LNCAP (cell line): Measurements from ENCODE around the gene CDK2.
A peak's percentile ranks its signal among the peaks of the same experiment; 100 is the strongest.

Experiments
- TF ChIP-seq, protein P1 (sequence below): fragments of 450-650 bp; IDR thresholded peaks from 2 replicates; pipeline ENCODE4 v1.5.1; 2017; ENCODE audit warnings: mild to moderate bottlenecking

CDK2 gene

GRCh38 chr12:55929306-55929791 lies 37.3 kb upstream of the CDK2 start:
- TF ChIP-seq, protein P1, sequence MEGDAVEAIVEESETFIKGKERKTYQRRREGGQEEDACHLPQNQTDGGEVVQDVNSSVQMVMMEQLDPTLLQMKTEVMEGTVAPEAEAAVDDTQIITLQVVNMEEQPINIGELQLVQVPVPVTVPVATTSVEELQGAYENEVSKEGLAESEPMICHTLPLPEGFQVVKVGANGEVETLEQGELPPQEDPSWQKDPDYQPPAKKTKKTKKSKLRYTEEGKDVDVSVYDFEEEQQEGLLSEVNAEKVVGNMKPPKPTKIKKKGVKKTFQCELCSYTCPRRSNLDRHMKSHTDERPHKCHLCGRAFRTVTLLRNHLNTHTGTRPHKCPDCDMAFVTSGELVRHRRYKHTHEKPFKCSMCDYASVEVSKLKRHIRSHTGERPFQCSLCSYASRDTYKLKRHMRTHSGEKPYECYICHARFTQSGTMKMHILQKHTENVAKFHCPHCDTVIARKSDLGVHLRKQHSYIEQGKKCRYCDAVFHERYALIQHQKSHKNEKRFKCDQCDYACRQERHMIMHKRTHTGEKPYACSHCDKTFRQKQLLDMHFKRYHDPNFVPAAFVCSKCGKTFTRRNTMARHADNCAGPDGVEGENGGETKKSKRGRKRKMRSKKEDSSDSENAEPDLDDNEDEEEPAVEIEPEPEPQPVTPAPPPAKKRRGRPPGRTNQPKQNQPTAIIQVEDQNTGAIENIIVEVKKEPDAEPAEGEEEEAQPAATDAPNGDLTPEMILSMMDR, result no peak

- TF ChIP-seq, protein P1, result peak; percentile 61
Observed at GRCh38 chr12:55930771-55931316, 35.8 kb upstream of the CDK2 start, which contains the start of gene DGKA. Gene DGKA (plus strand): TSS chr12:55931162. CDS start chr12:55936504, 5,342 bp downstream.

DNA sequence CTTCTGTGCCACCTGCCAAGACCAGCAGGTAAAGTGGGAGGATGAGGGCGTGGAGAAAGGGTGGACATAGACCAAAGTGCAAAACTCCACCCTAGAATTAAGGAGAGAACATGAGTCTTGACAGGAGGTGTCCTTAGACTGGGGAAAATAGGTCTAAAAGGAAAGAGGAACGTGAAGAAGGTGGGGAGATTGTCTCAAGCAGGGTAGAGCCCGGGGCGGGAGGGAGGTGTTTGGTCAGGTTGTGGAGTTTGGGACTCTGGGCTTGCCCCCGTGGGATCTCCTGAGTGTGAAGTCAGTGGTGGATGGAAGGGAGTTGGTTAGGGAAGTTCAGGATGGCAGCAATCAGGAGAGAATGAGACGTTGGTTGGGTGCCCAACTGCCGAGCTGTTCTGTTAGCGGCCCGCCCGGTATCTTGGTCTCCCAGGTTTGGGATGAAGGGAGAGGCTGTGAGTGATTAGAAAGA lies 35.3 kb upstream of the CDK2 start:
- TF ChIP-seq, protein P1, result no peak

GRCh38 chr12:55931780-55932550 lies 34.7 kb upstream of the CDK2 start:
- TF ChIP-seq, protein P1, result no peak

GRCh38 chr12:55932551-55932910 lies 34.1 kb upstream of the CDK2 start:
- TF ChIP-seq, protein P1, result no peak

GRCh38 chr12:55933169-55933798 lies 33.3 kb upstream of the CDK2 start:
- TF ChIP-seq, protein P1, result no peak

GRCh38 chr12:55933799-55934742 lies 32.6 kb upstream of the CDK2 start:
- TF ChIP-seq, protein P1, result no peak
